ENCODE data around the gene ZNF608. TPM values are rescaled to one million over a fixed set of nuclear protein-coding genes. Genes with fewer than 3 reads are reported as not detected.

ZNF608 gene
- total RNA-seq, 1 donor from 2014 or later = 15.4 TPM

GRCh38 chr5:124728331-124728967, 18.0 kb downstream of the ZNF608 start:
- no peak overlapping the region for H3K27ac ChIP-seq
- DNase-seq (ENCODE audit: low spot score in 2 of 2) = no peak
- TF ChIP-seq CTCF (IDR thresholded peaks at IDR 0.05) = no peak
- H3K4me3 ChIP-seq = no peak overlapping the region
- H3K4me1 ChIP-seq = no peaks in the 10 kb centered on the region
- H3K9me3 ChIP-seq = no peaks in the 10 kb centered on the region
- no peaks in the 10 kb centered on the region for H3K36me3 ChIP-seq
- intact Hi-C loops (cut with DNase I) = no loop called here
- no peaks in the 10 kb centered on the region for H3K27me3 ChIP-seq

- H3K27ac ChIP-seq = no peak overlapping the region
- no peaks in the 10 kb centered on the region for H3K9me3 ChIP-seq
- TF ChIP-seq CTCF (IDR thresholded peaks at IDR 0.05) = no peak
- H3K36me3 ChIP-seq = no peaks in the 10 kb centered on the region
- H3K4me3 ChIP-seq = no peak overlapping the region
- intact Hi-C loops (cut with DNase I) = no loop called here
- no peak for DNase-seq (ENCODE audit: low spot score in 2 of 2)
- H3K27me3 ChIP-seq = no peaks in the 10 kb centered on the region
- no peaks in the 10 kb centered on the region for H3K4me1 ChIP-seq
Measured at GRCh38 chr5:124726631-124727362, 19.6 kb downstream of the ZNF608 start.

- Histone ChIP-seq H3K36me3 (no peaks in the 10 kb centered on the region), H3K4me1 (no peaks in the 10 kb centered on the region), H3K9me3 (no peaks in the 10 kb centered on the region), H3K27me3 (no peaks in the 10 kb centered on the region), H3K27ac (no peak overlapping the region), H3K4me3 (no peak overlapping the region)
- DNase-seq (ENCODE audit: low spot score in 2 of 2) = no peak
- intact Hi-C loops (cut with DNase I) = no loop called here
- no peak for TF ChIP-seq CTCF (IDR thresholded peaks at IDR 0.05)
Measured at GRCh38 chr5:124725622-124726258, 20.7 kb downstream of the ZNF608 start.

GRCh38 chr5:124725040-124725434, 21.4 kb downstream of the ZNF608 start:
- no peak overlapping the region for H3K4me3 ChIP-seq
- H3K27ac ChIP-seq = no peak overlapping the region
- H3K36me3 ChIP-seq = no peaks in the 10 kb centered on the region
- TF ChIP-seq CTCF (IDR thresholded peaks at IDR 0.05) = no peak
- H3K4me1 ChIP-seq = no peaks in the 10 kb centered on the region
- intact Hi-C loops (cut with DNase I) = no loop called here
- DNase-seq (ENCODE audit: low spot score in 2 of 2) = no peak
- no peaks in the 10 kb centered on the region for H3K9me3 ChIP-seq
- H3K27me3 ChIP-seq = no peaks in the 10 kb centered on the region

- H3K4me3 ChIP-seq = no peak overlapping the region
- intact Hi-C loops (cut with DNase I) = no loop called here
- no peaks in the 10 kb centered on the region for H3K9me3 ChIP-seq
- DNase-seq (ENCODE audit: low spot score in 2 of 2) = no peak
- H3K36me3 ChIP-seq = no peaks in the 10 kb centered on the region
- H3K4me1 ChIP-seq = no peaks in the 10 kb centered on the region
- no peaks in the 10 kb centered on the region for H3K27me3 ChIP-seq
- H3K27ac ChIP-seq = no peak overlapping the region
- no peak for TF ChIP-seq CTCF (IDR thresholded peaks at IDR 0.05)
Measured at GRCh38 chr5:124724357-124725039, 21.9 kb downstream of the ZNF608 start.
